ENCODE data around the gene WNK4. TPM values are rescaled to one million over a fixed set of nuclear protein-coding genes. Genes with fewer than 3 reads are reported as not detected.
"Not testable (repeated sequence)": the region's sequence is repeated elsewhere in the genome, so short reads cannot be mapped to it uniquely, and the experiment has no call there.

The WNK4 gene
- polyA plus RNA-seq (2012; ENCODE audit: insufficient read depth, insufficient read length, low read depth): 1.5 TPM

DNA sequence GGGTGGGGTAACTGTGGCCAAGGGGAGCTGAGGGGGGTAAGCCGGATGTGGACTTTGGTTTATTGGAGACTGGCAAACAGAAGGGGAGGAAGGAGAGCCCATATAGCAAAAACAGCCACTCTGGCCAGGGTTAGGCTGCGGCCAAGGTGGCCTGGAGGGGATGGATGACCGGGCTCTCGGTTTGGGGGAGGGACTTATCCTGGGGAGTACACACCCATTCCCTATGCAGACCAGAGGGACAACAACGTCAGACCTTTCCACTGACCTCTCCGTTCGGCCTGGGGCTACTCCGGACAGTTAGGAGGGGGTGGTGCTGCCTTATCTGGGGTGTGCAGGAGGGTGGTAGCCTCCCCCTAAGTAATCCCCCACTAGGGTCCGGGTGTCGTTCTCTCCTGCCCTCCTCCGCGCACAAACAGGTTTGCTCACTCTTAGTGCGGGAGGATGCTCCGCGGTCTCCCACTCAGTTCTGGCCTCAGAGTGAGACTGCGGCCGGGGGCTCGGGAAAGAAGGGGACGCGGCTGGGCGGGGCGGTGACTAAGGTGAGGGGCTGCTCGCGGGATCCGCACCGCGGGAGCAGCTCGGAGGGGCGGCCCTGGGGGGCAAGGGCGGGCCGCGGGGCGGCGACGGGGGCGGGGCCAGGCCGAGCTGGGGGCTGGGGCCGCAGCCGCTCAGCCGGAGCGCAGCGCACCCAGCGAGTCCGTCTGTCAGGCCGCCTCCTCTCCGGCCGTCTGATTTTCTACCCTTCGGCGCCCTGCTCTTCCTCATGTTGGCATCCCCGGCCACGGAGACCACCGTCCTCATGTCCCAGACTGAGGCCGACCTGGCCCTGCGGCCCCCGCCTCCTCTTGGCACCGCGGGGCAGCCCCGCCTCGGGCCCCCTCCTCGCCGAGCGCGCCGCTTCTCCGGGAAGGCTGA lies at the start of gene WNK4:
Gene WNK4, plus strand, starts transcription at position 675 of the 915 bp plus-strand sequence. Its CDS starts 89 bp downstream, at position 764.
- no peaks in the 10 kb centered on the region for H3K4me1 ChIP-seq
- no peaks in the 10 kb centered on the region; the same call in 1 of the 2 replicates for H3K9me3 ChIP-seq
- H3K36me3 ChIP-seq: peaks cover 20% of the 10 kb centered on the region
- peaks cover 47% of the 10 kb centered on the region for H3K27me3 ChIP-seq
- H3K4me3 ChIP-seq (ENCODE audit: low read depth, low read length): peak within 1 kb of the TSS; percentile 45
- peak; percentile 36 for DNase-seq
- TF ChIP-seq, protein P1, sequence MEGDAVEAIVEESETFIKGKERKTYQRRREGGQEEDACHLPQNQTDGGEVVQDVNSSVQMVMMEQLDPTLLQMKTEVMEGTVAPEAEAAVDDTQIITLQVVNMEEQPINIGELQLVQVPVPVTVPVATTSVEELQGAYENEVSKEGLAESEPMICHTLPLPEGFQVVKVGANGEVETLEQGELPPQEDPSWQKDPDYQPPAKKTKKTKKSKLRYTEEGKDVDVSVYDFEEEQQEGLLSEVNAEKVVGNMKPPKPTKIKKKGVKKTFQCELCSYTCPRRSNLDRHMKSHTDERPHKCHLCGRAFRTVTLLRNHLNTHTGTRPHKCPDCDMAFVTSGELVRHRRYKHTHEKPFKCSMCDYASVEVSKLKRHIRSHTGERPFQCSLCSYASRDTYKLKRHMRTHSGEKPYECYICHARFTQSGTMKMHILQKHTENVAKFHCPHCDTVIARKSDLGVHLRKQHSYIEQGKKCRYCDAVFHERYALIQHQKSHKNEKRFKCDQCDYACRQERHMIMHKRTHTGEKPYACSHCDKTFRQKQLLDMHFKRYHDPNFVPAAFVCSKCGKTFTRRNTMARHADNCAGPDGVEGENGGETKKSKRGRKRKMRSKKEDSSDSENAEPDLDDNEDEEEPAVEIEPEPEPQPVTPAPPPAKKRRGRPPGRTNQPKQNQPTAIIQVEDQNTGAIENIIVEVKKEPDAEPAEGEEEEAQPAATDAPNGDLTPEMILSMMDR (IDR thresholded peaks at IDR 0.05; ENCODE audit: low read depth, low read length): no peak

DNA sequence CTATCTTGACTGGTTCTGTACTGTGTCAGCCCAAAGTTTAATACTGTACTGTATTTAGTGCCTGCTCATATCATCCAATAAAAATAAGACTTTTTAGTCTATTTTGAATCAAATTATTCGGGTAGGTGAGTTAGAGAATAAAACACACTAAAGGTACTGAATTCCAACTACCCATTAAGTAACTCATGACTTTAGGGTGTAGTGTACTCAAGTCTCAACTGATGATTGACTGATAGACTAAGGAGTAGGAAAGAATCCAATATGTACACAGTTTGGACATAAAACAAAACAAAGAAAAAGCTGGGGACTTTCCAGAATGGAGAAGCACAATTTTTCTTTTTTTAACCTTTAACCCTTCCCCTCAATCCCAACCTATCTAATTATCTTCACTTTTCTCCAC lies 39.7 kb upstream of the WNK4 start:
- peaks cover 4% of the 10 kb centered on the region for H3K9me3 ChIP-seq
- H3K4me1 ChIP-seq: no peaks in the 10 kb centered on the region
- TF ChIP-seq, protein P1 (IDR thresholded peaks at IDR 0.05; ENCODE audit: low read depth, low read length): no peak
- no peaks in the 10 kb centered on the region for H3K27me3 ChIP-seq
- DNase-seq: no peak
- H3K36me3 ChIP-seq: no peaks in the 10 kb centered on the region
- no peak overlapping the region for H3K4me3 ChIP-seq (ENCODE audit: low read depth, low read length)

DNA sequence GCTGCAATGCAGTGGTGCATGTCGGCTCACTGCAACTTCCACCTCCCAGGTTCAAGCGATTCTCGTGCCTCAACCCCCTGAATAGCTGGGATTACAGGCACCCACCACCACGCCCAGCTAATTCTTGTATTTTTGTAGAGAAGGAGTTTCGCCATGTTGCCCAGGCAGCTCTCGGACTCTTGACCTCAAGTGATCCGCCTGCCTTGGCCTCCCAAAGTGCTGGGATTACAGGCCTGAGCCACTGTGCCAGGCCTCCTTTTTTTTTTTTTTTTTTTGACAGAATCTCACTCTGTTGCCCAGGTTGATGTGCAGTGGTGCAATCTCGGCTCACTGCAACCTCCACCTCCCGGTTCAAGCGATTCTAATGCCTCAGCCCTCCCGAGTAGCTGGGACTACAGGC lies 37.5 kb upstream of the WNK4 start:
- H3K4me3 ChIP-seq (ENCODE audit: low read depth, low read length); DNase-seq; H3K4me1 ChIP-seq; H3K9me3 ChIP-seq; H3K36me3 ChIP-seq; H3K27me3 ChIP-seq: not testable (repeated sequence)

DNA sequence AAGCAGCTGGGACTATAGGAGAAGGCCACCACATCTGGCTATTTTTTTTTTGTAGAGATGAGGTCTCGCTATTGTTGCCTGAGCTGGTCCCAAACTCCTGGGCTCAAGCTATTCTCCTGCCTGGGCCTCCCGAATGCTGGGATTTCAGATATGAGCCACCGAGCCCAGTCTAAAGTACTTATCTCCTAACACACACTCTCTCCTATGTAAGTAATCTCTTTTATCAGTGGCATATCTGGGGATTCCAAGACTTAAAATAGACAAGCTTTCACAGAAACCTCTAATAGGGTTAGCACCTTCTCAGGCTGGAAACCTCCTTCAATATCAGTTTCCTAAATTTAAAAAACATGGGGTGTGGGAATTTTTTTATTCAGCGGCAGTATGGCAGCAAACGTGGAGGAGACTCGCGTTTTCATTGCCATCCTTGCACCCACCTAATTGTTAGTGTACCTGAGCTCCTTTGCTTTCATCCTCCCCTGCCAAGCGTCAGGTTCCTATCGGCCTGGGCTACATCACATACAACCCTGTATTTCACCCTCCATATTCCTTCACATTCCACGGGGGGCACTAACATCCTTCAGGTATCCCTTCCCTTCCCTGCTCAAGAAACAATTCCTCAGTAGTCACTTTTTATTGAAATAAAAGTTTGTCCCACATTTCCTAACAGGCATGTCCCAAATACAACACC lies 36.7 kb upstream of the WNK4 start:
- DNase-seq: no peak
- TF ChIP-seq, protein P1 (IDR thresholded peaks at IDR 0.05; ENCODE audit: low read depth, low read length): peak; percentile 18; the same call in 1 of the 2 replicates

DNA sequence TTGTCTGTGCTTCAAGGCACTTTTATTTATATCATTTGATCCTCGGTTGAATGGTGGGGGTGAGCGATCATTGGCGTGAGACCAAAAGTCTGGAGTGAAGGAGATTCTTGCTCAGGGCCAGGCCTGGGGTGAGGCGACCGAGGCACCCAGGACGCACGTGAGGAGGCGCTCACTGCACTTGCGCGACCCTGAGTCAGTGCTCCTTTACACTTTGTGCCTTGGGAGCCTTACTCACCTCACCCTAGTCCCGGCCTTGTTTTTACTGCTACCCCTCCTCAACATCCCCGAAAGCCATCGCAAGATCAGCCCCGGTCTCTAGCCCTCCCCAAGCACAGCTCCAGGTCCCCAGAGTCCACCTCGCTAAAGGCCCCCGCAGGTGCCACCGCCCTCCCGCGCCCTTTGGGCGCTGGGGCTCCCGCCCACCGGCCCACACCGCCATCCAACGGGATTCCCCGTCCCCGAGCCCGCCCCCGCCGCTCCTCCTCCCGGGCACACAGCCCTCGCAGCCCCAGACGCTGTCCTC lies 36.1 kb upstream of the WNK4 start:
- Histone ChIP-seq H3K4me1 (no peaks in the 10 kb centered on the region), H3K4me3 (ENCODE audit: low read depth, low read length) (peak overlapping the region; percentile 77), H3K36me3 (no peaks in the 10 kb centered on the region), H3K27me3 (no peaks in the 10 kb centered on the region), H3K9me3 (peaks cover 4% of the 10 kb centered on the region)
- TF ChIP-seq, protein P1 (IDR thresholded peaks at IDR 0.05; ENCODE audit: low read depth, low read length): no peak
- peak; percentile 85 for DNase-seq

More for the DNA sequence above, 36.7 kb upstream of the WNK4 start:
- H3K27me3 ChIP-seq: no peaks in the 10 kb centered on the region
- no peaks in the 10 kb centered on the region for H3K4me1 ChIP-seq
- peaks cover 4% of the 10 kb centered on the region for H3K9me3 ChIP-seq
- no peaks in the 10 kb centered on the region for H3K36me3 ChIP-seq
- H3K4me3 ChIP-seq (ENCODE audit: low read depth, low read length): peak overlapping the region; percentile 77

DNA sequence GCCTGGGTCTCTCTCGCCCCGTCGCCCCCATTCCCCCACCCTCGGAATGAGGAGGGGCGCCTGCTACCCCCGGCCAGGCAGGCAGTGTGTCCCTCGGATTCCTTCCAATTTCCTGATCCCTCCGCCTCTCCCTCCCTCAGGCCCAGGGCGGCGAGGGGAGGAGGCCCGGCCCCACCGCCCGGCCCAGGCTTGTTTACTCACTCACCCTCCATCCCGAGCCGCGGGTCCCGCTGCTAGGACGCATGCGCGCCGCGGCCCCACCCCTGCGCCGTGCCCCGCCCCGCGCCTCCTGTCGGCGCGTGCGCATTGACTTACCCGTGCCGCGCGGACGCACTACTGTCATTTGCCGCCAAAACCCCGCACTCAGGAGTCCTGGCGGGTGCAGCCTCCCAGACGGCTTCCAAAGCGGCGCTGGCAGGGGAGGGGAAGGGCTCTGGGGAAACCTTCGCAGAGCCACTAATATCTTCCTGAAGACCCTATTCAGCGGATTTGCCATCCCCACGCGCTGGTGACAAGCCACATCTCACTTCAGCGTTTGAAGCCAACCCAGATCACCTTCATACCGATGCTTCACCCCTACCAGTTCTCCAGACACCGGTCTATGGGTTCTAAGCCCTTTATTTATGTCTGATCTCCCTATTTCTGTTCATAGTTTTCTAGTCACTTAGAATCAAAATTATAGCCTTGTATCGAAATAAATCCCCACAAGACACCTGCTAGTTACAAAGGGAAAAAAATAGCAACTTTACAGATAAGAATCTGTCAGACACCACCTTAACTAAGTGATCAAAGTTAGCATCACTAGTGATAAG lies 35.4 kb upstream of the WNK4 start, which contains the start of gene EZH1:
Gene EZH1, minus strand, starts transcription at position 235 of the 812 bp plus-strand sequence. CDS start 16,099 bp downstream, outside the sequence.
- H3K27me3 ChIP-seq: no peaks in the 10 kb centered on the region
- DNase-seq: peak; percentile 96
- H3K9me3 ChIP-seq: peaks cover 4% of the 10 kb centered on the region
- TF ChIP-seq, protein P1 (IDR thresholded peaks at IDR 0.05; ENCODE audit: low read depth, low read length): no peak
- H3K36me3 ChIP-seq: no peaks in the 10 kb centered on the region
- H3K4me3 ChIP-seq (ENCODE audit: low read depth, low read length): peak within 1 kb of the TSS; percentile 77
- H3K4me1 ChIP-seq: no peaks in the 10 kb centered on the region

Measured in BE2C (cell line).